Stimulated activated naive CD8-positive, alpha-beta T cell treated with anti-CD3 and anti-CD28 coated beads, Interleukin-15, Interleukin-2, amounts not matched to agents 100 U/mL and 50 U/mL, for 24 hours (primary cell): Measurements from ENCODE around the gene CACNB2.

Experiments used
- ATAC-seq: fragments of 150-1000 bp; cut with Tn5 transposase; one replicate; pipeline ENCODE4 v1.10.0; 2021
- DNase-seq: peaks from one replicate; pipeline ENCODE4 v3.0.0; 2021

The CACNB2 gene

GRCh38 chr10:18140149-18140956 lies at the start of gene CACNB2:
TSS of gene CACNB2 (plus strand) at chr10:18140424.
- DNase-seq = peak; percentile 10
- ATAC-seq = peak; percentile 19

GRCh38 chr10:18094332-18094731 lies 45.9 kb upstream of the CACNB2 start:
- DNase-seq (no peak), ATAC-seq (no peak)

GRCh38 chr10:18094793-18095192 lies 45.4 kb upstream of the CACNB2 start:
- ATAC-seq = no peak

GRCh38 chr10:18097524-18097923 lies 42.7 kb upstream of the CACNB2 start:
- DNase-seq (no peak), ATAC-seq (no peak)

More at GRCh38 chr10:18094793-18095192, 45.4 kb upstream of the CACNB2 start:
- DNase-seq = no peak

- no peak for DNase-seq
- no peak for ATAC-seq
These were observed 42.0 kb upstream of the CACNB2 start for GRCh38 chr10:18098201-18098600.

- DNase-seq (no peak), ATAC-seq (no peak)
These were observed 40.8 kb upstream of the CACNB2 start for GRCh38 chr10:18099415-18099814.

- no peak for ATAC-seq
These were observed 39.6 kb upstream of the CACNB2 start for GRCh38 chr10:18100669-18101068.

GRCh38 chr10:18102404-18102803 lies 37.8 kb upstream of the CACNB2 start:
- no peak for DNase-seq
- no peak for ATAC-seq

More at GRCh38 chr10:18100669-18101068, 39.6 kb upstream of the CACNB2 start:
- DNase-seq = no peak

GRCh38 chr10:18104223-18104872 lies 35.9 kb upstream of the CACNB2 start:
- DNase-seq (peak; percentile 55), ATAC-seq (no peak)

- DNase-seq (no peak), ATAC-seq (no peak)
These were observed 30.8 kb upstream of the CACNB2 start for GRCh38 chr10:18109341-18109870.

GRCh38 chr10:18113881-18114280 lies 26.3 kb upstream of the CACNB2 start:
- DNase-seq (no peak), ATAC-seq (no peak)

GRCh38 chr10:18117276-18117675 lies 22.9 kb upstream of the CACNB2 start:
- ATAC-seq (no peak), DNase-seq (no peak)

GRCh38 chr10:18122753-18123152 lies 17.5 kb upstream of the CACNB2 start:
- DNase-seq = no peak
- no peak for ATAC-seq

- ATAC-seq = no peak
- no peak for DNase-seq
These were observed 7.2 kb upstream of the CACNB2 start for GRCh38 chr10:18133046-18133445.

- DNase-seq (no peak), ATAC-seq (no peak)
These were observed 5.7 kb upstream of the CACNB2 start for GRCh38 chr10:18134509-18134908.

GRCh38 chr10:18134921-18135320 lies 5.3 kb upstream of the CACNB2 start:
- no peak for DNase-seq
- ATAC-seq = no peak

- DNase-seq (no peak), ATAC-seq (no peak)
These were observed 4.0 kb upstream of the CACNB2 start for GRCh38 chr10:18136073-18136791.

GRCh38 chr10:18137111-18137510 lies 3.1 kb upstream of the CACNB2 start:
- DNase-seq = no peak
- no peak for ATAC-seq

GRCh38 chr10:18140957-18141845 lies 977 bp downstream of the CACNB2 start:
- DNase-seq (no peak), ATAC-seq (no peak)

- ATAC-seq (no peak), DNase-seq (no peak)
These were observed 1.9 kb downstream of the CACNB2 start for GRCh38 chr10:18142151-18142550.

- ATAC-seq (no peak), DNase-seq (no peak)
These were observed 4.2 kb downstream of the CACNB2 start for GRCh38 chr10:18144396-18144795.

- no peak for DNase-seq
- no peak for ATAC-seq
These were observed 4.7 kb downstream of the CACNB2 start for GRCh38 chr10:18144928-18145327.
